Dermis blood vessel endothelial cell (primary cell): ENCODE results near the gene CUX1. TPM values are rescaled to one million over a fixed set of nuclear protein-coding genes. Genes with fewer than 3 reads are reported as not detected.
"Not testable (repeated sequence)": the region's sequence is repeated elsewhere in the genome, so short reads cannot be mapped to it uniquely, and the experiment has no call there.

Experiments used
- DNase-seq: peaks from one replicate; pipeline ENCODE4 v3.0.0; 2010
- total RNA-seq: library from RNA; depleted of rRNA; stranded (reverse); fragments of >200 nt; gene quantifications from 2 replicates; pipeline ENCODE4 v1.2.3, GENCODE V29; 2014

The CUX1 gene
- total RNA-seq, 1 donor from 2014 or later = 39.5 TPM

DNA sequence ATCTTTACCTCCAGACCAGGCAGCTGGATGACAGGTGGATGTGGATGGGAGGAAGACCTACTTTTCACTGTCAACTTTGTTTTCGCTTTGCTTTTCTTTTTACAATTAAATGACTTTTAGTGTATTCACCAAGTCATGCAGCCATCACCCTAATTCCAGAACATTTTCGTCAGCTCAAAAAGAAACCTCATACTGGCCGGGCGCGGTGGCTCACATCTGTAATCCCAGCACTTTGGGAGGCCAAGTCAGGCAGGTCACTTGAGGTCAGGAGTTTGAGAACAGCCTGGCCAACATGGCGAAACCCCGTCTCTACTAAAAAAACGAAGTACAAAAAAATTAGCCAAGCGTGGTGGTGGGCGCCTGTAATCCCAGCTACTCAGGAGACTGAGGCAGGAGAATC lies 234.3 kb downstream of the CUX1 start:
- not testable (repeated sequence) for DNase-seq

DNA sequence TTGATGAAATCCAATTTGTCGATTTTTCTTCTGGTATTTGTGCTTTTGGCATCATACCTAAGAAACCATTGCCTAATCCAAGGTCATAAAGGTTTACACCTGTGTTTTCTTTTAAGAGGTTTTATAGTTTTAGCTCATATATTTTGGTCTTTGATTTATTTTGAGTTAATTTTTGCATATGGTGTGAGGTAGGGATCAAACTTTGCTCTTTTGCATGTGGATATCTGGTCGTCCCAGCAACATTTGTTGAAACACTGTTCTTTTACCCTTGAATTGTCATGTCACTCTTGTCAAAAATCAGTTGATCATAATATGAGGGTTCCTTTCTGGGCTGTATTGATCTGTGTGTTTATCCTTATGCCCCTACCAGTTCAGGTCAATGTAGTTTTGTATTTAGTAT lies 236.7 kb downstream of the CUX1 start:
- no peak for DNase-seq

DNA sequence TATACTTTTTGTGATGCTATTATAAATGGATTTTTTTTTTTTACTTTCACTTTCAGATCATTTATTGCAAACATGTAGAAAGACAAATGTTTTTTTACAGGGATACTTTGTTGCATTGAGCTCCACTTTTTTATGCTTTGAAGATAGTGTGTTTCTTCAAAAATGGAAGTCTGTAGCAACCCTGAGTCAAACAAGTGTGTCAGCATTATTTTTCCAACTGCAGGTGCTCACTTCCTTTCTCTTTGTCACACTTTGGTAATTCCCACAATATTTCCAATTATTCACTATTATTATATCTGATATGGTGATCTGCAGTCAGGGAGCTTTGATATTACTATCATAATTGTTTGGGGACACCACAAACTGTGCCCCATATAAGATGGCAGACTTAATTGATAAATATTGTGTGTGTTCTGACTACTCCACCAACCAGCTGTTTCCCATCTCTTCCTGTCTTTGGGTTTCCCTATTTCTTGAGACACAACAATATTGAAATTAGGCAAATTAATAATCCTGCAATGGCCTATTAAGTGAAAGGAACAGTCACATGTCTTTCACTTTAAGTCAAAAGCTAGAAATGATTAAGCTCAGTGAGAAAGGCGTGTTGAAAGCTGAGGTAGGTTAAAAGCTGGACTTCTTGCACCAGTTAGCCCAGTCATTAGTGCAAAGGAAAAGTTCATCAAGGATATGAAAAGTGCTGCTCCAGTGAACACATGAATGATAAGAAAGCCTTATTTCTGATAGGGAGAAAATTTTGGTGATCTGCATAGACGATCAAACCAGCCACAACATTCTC lies 238.0 kb downstream of the CUX1 start:
- no peak for DNase-seq

DNA sequence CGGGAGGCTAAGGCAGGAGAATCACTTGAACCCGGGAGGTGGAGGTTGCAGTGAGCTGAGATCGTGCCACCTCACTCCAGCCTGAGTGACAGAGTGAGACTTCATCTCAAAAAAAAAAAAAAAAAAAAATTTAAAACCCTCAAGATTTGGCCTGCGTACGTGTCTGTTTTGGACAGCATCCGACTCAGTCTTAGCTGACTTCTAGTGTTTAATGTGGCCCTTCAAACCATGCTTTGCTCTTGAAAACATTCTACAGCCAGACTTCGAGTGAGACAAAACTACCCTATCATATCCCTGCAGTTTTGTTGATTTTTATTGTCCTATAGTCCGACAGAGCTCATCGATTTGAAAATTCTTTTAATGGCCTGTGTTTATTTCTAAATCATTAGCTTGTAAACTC lies 242.1 kb downstream of the CUX1 start:
- no peak for DNase-seq

DNA sequence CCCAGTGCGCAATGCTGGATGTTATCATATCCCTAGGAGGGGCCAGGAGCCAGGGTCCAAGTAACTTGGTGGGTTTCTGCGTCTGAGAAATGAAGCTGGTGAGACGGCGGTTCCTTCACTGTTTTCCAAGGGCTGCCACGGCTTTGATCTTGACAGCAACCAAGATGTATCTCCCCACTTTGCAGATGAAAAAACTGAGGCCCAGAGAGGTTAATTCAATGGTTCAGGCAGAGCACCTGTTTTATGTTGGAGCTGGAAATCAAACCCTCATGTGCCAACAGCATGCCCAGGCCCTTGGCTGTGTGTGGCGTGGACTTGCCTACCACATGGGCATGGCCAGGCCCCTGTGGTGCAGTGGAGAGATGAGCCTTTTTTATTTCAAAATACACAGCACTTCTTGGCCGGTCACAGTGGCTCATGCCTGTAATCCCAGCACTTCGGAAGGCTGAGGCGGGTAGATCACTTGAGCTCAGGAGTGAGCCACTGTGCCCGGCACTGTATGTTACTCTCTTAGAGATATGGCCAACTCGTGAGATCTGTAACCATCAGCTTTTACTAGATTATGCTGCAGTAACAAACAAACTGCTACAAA lies 244.0 kb downstream of the CUX1 start:
- no peak for DNase-seq

DNA sequence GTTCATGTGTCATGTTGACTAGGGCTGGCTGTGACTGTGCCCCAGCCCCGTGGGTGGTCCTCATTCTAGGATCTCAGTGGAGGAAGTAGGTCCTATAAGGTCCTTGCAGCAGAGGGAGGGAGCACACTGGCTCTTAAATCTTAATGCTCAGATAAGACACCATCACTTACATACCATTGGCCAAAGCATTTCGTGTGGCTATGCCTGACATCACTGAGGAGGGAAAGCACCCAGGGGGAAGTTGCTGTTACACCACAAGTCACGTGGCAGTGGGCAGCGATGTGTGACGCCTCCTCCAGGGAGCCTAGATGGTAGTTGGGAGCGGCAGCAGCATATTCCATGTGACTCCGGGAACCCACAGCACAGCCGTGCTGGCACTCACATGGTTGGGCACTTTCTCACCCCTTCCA lies 244.6 kb downstream of the CUX1 start:
- DNase-seq = no peak

DNA sequence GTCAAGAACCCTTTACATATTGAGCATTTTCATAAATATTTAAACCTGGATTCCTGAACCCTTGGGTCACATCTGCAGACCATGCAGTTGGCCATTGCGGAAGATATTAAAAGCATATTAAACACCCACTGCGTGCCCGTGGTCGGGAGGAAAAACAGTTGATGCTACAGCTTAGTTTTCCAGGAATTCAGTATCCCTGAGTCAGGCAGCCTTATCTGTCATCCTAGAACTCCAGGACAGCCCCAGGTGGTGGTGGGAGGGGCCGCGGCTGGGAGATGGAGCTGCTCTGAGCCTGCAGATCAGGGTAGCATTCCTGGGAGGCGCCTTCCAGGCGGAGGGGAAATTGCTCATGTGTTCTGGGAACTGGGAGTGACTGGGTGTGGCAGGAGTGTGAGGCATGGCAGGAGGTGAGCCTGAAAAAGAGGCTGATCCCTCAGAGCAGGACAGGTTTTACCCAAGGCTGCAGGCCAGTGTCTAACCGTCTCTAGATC lies 246.3 kb downstream of the CUX1 start:
- DNase-seq = peak; percentile 28

DNA sequence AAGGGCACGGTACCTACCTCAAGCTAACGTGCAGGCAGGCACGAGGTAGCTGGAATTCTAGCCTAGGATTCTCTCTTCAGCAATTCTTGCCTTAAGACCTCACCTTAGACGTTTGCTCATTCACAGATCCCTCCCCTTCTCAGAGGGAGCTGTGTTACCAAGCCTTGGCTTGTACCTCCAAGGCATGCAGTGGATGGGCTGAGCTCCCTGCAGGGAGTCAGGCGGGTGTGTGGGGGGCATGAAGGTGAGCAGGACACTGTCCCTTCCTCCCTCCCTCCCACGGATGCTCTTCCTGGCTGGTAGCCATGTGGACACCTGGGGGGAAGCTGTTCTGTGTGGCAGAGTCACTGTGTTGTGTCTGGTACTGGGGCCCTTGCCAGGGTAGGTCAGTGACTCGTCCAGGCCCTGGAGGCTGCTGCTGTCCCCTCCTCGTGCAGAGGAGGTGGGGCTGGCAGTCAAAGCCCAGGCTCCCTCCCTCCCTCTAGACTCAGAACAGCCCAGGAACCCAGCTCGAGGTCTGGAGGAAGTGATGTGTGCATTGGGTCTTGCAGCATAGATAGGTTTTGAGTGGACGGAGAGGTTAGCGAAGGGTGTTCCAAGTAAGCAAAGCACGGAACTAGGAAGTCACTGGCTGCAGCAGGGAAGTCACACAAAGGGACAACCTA lies 247.1 kb downstream of the CUX1 start:
- no peak for DNase-seq

DNA sequence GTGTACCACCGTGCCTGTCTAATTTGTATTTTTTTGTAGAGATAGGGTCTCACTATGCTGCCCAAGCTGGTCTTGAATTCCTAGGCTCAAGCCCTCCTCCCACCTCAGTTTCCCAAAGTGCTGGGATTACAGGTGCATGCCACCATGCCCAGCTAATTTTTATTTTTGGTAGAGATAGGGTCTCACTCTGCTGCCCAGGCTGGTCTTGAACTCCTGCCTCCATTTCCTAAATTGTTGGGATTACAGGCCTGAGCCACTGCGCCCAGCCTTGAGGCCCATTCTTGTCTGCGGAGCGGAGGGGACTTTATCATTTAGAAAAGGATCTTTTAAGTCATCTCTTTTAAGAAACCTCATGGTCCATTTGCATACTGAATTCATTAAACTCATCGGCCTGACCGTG lies 247.8 kb downstream of the CUX1 start:
- no peak for DNase-seq

DNA sequence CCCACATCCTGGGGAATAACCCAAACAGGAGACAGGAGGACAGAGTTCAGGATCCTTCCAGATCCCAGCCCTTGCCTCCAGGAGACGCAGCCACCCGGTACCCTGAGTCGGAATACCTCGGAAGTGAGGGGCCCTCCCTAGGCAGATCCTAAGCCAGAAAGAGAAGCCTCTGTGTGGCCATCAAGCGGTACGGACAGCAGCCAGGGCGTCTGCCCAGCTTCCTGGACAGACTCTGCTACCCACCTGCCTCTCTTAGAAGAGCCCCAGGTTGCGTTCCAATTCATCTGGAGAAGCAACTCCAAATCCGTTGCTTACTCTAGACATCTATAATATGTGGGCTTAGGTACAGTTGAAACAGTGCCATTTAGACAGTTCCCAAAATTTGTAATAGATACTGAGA lies 249.1 kb downstream of the CUX1 start:
- DNase-seq = no peak

DNA sequence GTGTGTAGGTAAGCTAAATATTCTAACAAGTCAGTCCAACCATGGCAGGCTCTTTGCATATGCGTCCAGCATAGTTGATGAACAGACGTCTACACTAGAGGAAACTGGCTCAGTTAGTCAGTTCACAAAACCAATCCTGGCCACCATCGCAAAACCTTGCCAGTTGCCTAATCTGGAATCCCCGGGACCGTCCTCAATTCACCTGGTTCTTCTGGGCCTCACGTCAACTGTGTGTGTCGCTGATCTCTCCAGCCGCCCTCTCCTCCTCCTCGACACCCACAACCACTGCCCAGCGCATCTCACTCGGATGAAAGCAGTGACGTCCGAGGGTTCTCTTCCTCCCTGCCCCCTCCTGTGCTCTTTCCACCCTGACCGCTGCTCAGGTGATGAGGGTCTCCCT lies 251.4 kb downstream of the CUX1 start:
- no peak for DNase-seq

DNA sequence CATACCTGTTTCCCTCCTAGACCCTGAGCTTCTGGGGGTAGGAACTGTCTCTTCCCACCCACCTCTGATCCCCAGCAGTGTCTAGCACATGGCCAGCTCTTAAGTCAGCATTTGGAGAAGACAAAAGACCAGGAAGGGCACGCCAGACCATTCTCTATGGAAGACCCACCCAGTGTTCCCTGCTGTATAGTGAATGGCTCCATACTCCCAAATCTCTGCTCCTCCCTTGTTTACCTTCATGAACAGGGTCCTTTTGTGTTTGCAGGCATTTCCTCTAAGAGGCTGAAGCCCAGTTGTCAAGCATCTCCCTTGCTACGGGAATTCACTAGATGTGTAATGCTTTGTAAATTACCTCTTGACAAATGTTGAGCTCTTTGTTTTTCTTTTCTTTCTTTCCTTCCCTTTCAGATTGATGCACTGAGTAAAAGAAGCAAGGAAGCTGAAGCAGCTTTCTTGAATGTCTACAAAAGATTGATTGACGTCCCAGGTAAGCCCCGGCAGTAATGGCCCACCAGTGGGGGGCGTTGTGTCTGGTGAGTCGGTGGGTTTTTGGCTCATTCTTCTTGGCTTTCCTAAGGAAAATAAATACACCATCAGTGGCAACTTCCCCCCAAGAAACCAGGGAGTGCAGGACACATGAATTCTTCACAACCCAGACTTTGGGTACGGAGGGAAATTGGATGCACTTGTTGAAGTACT lies 252.7 kb downstream of the CUX1 start:
- no peak for DNase-seq

DNA sequence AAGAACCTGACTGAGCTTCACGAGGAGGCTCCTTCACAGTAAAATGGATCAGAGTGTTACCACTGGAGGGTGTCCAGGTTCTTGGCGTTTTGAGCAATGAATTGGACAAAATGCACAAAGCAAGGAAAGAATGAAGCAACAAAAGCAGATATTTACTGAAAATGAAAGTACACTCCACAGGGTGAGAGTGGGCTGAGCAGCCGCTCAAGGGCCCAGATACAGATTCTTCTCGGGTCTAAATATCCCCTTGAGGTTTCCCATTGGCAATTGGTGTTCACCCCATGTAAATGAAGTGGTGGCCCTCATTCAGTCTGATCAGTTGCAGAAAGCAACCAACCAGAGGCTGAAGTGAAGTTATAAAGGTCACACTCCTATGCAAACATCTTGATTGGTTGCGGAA lies 254.6 kb downstream of the CUX1 start:
- no peak for DNase-seq

DNA sequence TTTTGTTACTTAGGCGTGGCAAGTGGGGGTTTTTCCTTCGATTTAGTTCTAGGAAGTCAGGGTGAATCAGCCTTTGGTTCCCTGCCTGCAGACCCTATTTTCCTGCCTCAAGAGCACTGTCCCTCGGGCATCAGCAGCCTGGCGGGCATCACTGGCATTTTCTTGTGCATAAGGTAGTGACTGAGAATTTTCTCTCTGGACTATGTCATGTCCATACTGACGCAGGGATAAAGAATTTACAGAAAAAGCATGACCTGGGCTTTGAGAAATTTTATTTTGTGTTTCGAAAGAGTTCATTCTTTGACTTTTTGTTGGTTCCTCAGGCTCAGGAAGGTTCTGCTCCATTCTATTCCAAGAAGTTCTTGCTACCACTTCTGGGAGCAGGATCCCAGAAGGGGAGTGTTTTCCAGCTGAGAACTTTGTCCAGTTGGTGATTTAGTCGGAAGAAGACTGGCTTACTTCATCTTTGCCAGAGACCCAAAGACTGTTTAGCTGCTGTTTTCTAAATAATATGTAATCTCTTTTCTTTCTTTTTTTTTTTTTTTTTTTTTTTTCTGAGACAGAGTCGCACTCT lies 255.3 kb downstream of the CUX1 start:
- DNase-seq = peak; percentile 22

DNA sequence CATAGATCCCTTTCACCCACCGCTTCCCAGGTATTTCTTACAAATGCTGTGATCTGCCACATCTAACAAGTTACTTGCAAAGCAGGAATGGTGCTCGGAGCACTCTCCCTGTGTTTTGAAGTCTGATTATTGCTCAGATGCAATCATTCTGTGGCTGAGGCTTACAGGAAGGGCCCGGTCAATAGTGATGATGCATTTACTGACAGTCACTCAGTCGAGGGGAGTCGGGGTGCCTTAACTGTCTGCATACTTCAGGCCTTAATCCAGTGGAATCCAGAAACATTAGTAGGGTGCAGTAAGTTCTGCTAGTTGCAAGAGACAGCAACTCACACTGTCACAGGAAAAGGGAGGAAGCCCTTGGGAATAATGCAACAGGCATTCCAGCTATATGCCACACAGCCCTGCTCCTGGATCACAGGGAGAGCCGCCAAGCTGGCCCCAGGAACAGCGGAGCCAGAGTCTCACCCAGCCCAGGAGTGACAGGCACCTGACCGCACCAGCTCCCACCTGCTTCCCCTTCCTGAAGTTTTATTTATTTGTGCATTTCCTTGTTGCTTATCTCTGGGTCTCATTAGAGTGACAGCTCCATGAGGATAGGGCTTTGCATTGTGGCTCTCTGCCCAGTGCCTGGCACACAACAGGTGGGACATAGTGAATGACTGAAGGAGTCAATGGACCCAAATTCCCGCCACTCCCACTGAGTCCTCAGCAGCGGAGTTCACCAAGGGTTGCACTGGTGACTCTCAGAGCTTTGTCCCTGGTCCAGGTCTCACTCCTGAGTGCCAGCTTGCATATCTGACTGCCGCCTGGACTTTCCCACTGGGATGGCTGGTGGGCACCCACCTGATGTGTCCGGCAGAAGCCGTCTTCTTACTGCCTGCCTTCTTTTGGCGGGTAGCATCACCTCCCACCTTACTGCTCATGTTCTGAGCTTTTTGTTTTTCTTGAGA lies 256.8 kb downstream of the CUX1 start:
- no peak for DNase-seq

DNA sequence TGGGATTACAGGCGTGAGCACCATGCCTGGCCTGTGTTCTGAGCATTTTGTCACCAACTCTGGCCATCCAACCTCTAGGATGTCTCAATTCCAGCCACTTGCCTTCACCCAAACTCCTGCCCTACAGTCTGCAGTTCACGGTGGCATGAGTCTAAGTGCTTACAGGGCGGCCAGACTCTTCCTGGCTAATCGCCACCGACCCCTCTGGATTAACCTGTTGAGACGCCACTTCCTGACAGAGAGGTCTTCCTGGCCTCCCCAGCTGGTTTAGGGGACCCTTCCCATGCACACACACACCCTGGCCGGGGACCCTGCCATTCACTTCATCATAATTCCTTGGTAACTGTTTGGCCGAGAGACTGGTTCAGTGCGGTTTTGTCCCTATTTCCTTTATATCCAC lies 257.7 kb downstream of the CUX1 start:
- no peak for DNase-seq

DNA sequence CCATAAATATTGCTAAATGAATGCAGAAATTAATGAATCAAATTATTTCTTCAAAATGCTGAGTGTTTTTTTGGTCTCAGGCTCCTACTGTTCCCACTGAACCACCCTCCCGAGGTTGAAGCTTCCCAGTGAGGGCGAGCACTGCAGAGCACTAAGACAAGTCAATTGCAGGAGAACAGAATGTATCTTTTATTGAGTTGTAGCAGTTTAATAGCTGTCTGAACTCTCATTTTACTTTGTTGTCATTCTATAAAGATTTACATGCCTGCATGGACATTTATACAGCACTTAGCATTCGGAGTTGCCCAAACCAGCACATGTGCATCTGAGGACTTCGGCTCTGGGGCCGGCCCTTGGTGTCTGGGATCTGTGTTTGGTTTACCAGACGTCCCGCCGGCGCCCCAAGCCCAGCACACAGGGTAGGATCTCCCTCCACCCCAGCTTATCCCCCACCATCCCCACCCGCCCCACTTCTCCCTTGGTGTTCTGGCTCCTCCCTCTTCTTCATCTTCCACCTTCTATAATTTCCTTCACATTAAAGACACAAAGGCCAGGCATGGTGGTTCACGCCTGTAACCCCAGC lies 258.2 kb downstream of the CUX1 start:
- no peak for DNase-seq

DNA sequence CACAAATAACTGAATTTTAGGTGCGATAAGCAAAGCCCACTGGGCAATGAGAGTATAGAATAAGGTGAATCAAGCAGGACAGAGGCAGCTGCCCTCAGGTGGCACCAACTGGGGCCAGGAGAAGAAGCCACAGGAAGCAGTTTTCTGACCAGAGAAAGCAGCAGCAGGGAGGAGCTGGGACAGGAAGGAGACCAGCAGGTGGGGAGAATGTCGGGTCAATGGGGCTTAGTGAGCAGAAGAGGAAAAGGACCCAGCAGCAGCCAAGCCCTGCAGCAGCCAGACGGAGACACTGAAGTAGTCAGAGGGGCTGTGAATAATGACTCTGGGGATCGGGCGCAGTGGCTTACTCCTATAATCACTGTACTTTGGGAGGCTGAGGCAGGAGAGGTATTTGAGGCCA lies 259.7 kb downstream of the CUX1 start:
- no peak for DNase-seq

DNA sequence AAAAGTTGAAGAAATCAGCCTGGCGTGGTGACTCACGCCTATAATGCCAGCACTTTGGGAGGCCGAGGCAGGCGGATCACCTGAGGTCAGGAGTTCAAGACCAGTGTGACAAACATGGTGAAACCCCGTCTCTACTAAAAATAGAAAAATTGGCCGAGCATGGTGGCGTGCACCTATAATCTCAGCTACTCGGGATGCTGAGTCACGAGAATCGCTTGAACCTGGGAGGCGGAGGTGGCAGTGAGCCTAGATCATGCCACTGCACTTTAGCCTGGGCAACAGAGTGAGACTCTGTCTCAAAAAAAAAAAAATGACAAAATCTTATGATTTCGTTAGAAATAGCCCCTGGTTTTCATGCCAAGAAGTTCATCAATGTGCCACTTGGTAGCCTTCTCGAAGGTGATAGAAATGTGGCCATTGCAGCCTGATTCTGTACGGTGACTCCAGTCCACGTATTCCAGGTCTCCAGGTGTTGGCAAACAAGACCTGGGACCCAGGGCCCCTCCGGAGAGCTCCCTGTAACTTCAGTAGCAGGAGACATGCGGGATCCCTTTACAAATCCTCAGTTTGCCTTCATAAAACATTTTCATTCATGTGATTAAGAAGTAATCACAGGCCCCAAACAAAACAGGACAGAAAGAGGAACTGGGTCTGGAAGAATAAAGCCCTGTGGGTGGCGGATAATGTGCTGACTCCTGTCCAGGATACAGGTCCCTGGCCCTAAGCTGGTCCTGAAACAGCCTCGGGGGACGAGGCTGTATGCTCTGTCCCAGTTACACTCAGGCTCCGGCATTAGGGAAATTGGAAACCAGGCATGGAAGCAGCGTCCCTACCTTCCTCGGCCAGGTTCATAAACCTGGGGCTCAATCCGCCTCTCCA lies 262.0 kb downstream of the CUX1 start:
- no peak for DNase-seq

DNA sequence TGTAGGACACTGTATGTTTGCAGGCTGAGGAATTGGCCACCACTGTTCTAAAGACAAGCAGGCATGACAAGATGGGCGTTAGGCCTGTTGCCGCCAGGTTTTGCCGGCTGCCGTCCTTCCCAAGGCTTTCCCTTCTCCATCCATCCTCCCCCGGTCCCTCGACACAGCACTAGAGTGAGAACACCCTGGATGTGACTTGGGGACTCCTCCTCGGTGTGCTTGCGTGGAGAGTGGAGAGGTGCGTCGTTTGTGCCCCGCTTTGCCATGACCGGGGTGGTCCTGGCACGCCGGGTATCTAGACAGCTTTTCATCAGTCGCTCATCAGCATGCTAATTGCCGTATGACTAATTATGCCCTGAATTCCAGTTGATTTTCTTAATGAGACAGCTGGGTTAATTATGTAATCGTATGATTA lies 262.6 kb downstream of the CUX1 start:
- DNase-seq = no peak
